Sigmoid colon (tissue), 7 donors: ENCODE results near the gene OR13C2. TPM values are rescaled to one million over a fixed set of nuclear protein-coding genes. Genes with fewer than 3 reads are reported as not detected.

Experiments
- DNase-seq: peaks from one replicate; pipeline ENCODE4 v3.0.0-alpha.2; 2019
- H3K27ac ChIP-seq, 4 donors: fragments of 200-600 bp; sonication (generic); one replicate each; pipeline ENCODE4 v1.5.1; 2016 to 2019; ENCODE audit warnings: mild to moderate bottlenecking in 1 of 4
- H3K27me3 ChIP-seq, 3 donors: fragments of 200-600 bp; sonication (generic); one replicate each; pipeline ENCODE4 v1.5.1; 2019; ENCODE audit warnings: mild to moderate bottlenecking in 1 of 3
- H3K36me3 ChIP-seq, 4 donors: fragments of 200-600 bp; sonication (generic); one replicate each; pipeline ENCODE4 v1.5.1; 2016 to 2019
- H3K4me1 ChIP-seq, 4 donors: fragments of 200-600 bp; sonication (generic); one replicate each; pipeline ENCODE4 v1.5.1; 2017 to 2019
- H3K4me3 ChIP-seq, 4 donors: fragments of 200-600 bp; sonication (generic); one replicate each; pipeline ENCODE4 v1.5.1; 2017 to 2019; ENCODE audit warnings: mild to moderate bottlenecking in 2 of 4, moderate library complexity in 1 of 4
- H3K9me3 ChIP-seq, 4 donors: fragments of 200-600 bp in 3 of 4; sonication (generic) in 3 of 4; one replicate each; pipeline versions ENCODE4 v1.5.1 to v1.6.1; 2013 to 2019
- CTCF ChIP-seq, 4 experiments: fragments of 450-650 bp in 3 of 4; fragments of 200-600 bp in 1 of 4; IDR thresholded peaks; one replicate each; pipeline ENCODE4 v1.5.1; 2016 to 2019; ENCODE audit warnings: antibody characterized with exemption in 4 of 4, mild to moderate bottlenecking in 3 of 4, moderate library complexity in 2 of 4
- EP300 ChIP-seq, 4 donors: sonication (generic); formaldehyde crosslinking; IDR thresholded peaks; one replicate each; pipeline ENCODE4 v1.6.1; 2017; ENCODE audit warnings: antibody characterized with exemption in 4 of 4
- POLR2A ChIP-seq, 2 donors: fragments of 450-650 bp; IDR thresholded peaks; one replicate each; pipeline ENCODE4 v1.6.1; 2016; ENCODE audit warnings: antibody characterized with exemption in 2 of 2, mild to moderate bottlenecking in 2 of 2, moderate library complexity in 2 of 2
- POLR2AphosphoS5 ChIP-seq, 4 donors: sonication (generic); formaldehyde crosslinking; IDR thresholded peaks; one replicate each; pipeline ENCODE4 v1.6.1; 2017; ENCODE audit warnings: antibody characterized with exemption in 4 of 4
- WGBS, 2 donors: extraction: QIAGEN DNeasy Blood & Tissue Kit; methylation state at CpG; one replicate each; pipeline ENCODE4 v1.1.7; 2013; 5-methylcytosine and 5-hydroxymethylcytosine counted together
- intact Hi-C: fragments of 100-400 bp; cut with DNase I; formaldehyde crosslinking; loops from one replicate; pipeline ENCODE4 v1.15.1; 2023
- polyA plus RNA-seq, 3 donors: library from polyadenylated mRNA; stranded (reverse); fragments of 200-250 nt; gene quantifications; one replicate each; pipeline ENCODE4 v1.2.3, GENCODE V29; 2013
- total RNA-seq, 4 donors: library from RNA; depleted of rRNA; stranded (reverse); fragments of >200 nt; gene quantifications; one replicate each; pipeline ENCODE4 v1.1.0, GENCODE V29; 2016
- donor health status: healthy with polysubstance abuse.
- donor health status: Bipolar disorder and iron deficiency.
- donor health status: healthy.

OR13C2 gene
- total and polyA plus RNA-seq, 7 donors: 0.49 TPM; not detected in 6

- WGBS, 2 donors: 0 to 88% methylated on average over 1 of the region's 1 CpG
- H3K9me3 ChIP-seq: no peaks in the 10 kb centered on the region
- TF ChIP-seq EP300 (IDR thresholded peaks at IDR 0.05) (no peak), POLR2A (IDR thresholded peaks at IDR 0.05) (no peak), POLR2AphosphoS5 (IDR thresholded peaks at IDR 0.05) (no peak), CTCF (IDR thresholded peaks at IDR 0.05) (no peak)
- intact Hi-C loops: no loop called here
- H3K27ac ChIP-seq: no peak overlapping the region
- no peak overlapping the region for H3K4me3 ChIP-seq
- DNase-seq: no peak
- H3K27me3 ChIP-seq: no peaks in the 10 kb centered on the region
- H3K4me1 ChIP-seq: no peaks in the 10 kb centered on the region
- no peaks in the 10 kb centered on the region for H3K36me3 ChIP-seq
These were observed 15.8 kb downstream of the OR13C2 start for GRCh38 chr9:104589626-104590025.

DNA sequence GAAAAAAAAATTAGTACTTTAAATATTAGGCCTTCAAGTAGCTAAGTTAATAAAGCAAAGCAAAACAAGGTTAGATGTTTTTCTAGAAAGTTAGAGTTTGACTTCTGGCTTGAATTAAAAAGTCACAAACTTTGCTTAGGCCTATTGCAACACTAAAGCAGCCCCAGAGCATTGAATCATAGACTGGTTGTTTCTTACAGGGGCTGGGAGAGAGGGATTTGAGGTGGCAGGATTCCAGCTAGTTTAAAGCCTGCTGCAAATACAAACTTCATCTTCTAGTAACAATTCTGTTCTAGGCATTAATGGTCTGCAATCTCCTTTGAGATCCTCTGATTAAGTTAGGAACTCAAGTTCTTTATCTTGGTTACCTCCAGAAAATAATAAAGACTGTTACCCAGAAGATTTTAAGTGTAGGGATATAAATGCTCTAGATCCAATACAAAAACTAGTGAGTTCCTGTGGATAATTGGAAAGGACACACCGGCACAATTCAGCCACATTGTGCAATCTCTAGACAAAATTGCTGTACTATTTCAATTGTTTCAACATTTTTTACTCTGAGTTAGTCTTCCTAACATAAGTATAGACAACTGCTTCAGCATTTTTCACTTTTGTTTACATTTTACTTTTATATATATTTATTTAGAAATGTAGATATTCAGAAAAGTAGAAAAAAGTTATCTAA is 18.8 kb downstream of the OR13C2 start:
- intact Hi-C loops: no loop called here
- Histone ChIP-seq H3K27ac (no peak overlapping the region), H3K9me3 (no peaks in the 10 kb centered on the region), H3K36me3 (no peaks in the 10 kb centered on the region), H3K4me3 (no peak overlapping the region), H3K27me3 (no peaks in the 10 kb centered on the region), H3K4me1 (no peaks in the 10 kb centered on the region)
- DNase-seq: no peak
- 0 to 83% methylated on average over 1 of the region's 1 CpG for WGBS, 2 donors
- TF ChIP-seq POLR2A (IDR thresholded peaks at IDR 0.05): no peak
- no peak for TF ChIP-seq EP300 (IDR thresholded peaks at IDR 0.05)
- TF ChIP-seq POLR2AphosphoS5 (IDR thresholded peaks at IDR 0.05): no peak
- TF ChIP-seq CTCF (IDR thresholded peaks at IDR 0.05): no peak

DNA sequence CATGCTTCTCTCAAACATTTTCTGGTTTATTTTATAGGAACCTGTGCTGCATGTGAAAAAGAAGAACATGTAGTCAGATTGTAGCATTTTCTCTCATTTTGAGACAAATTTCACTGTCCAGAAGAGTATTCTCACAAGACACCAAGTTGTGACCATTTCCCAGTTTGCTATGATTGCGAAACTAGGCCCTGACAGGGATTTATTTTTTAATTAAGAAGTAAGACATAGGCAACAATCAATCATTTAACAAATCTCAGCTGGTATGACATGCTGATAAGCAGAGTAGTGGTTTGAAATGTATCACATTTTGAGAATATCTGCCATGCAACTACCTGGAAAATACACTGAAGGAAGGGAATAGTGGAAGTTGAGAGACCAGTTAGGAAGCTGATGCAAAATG is 24.9 kb downstream of the OR13C2 start:
- no peak for DNase-seq
- WGBS, 2 donors: 86 to 89% methylated on average over 1 of the region's 1 CpG
- H3K27me3 ChIP-seq: no peaks in the 10 kb centered on the region
- TF ChIP-seq EP300 (IDR thresholded peaks at IDR 0.05): no peak
- no peak for TF ChIP-seq POLR2A (IDR thresholded peaks at IDR 0.05)
- TF ChIP-seq POLR2AphosphoS5 (IDR thresholded peaks at IDR 0.05): no peak
- no peak for TF ChIP-seq CTCF (IDR thresholded peaks at IDR 0.05)
- H3K4me3 ChIP-seq: no peak overlapping the region
- intact Hi-C loops: no loop called here
- H3K27ac ChIP-seq: no peak overlapping the region
- no peaks in the 10 kb centered on the region for H3K4me1 ChIP-seq
- H3K9me3 ChIP-seq: no peaks in the 10 kb centered on the region
- no peaks in the 10 kb centered on the region for H3K36me3 ChIP-seq

DNA sequence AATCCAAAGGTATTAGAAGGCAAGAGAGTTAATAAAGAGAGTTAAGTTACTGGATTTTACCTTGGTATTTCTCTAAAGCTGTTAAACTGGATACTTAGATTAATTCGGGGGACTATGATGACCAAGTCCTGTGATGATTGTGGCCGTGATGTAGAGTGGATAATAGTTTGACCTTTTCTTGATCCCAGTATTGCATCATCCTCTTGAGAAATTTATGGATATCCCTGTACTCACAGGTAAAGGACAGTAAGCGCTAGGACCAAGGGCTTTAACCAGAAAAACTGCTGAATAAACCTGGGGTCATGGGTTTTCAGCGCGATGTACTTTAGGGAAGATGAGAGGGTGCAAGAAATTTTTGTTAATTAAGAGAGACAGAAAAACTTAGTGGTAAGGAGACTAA is 28.2 kb downstream of the OR13C2 start:
- DNase-seq: no peak
- Histone ChIP-seq H3K27me3 (no peaks in the 10 kb centered on the region), H3K4me3 (no peak overlapping the region), H3K4me1 (no peaks in the 10 kb centered on the region), H3K27ac (no peak overlapping the region), H3K9me3 (no peaks in the 10 kb centered on the region), H3K36me3 (no peaks in the 10 kb centered on the region)
- TF ChIP-seq POLR2A (IDR thresholded peaks at IDR 0.05): no peak
- no peak for TF ChIP-seq EP300 (IDR thresholded peaks at IDR 0.05)
- no peak for TF ChIP-seq CTCF (IDR thresholded peaks at IDR 0.05)
- no peak for TF ChIP-seq POLR2AphosphoS5 (IDR thresholded peaks at IDR 0.05)
- intact Hi-C loops: no loop called here
- WGBS, 2 donors: 85 to 87% methylated on average over 5 of the region's 5 CpGs

DNA sequence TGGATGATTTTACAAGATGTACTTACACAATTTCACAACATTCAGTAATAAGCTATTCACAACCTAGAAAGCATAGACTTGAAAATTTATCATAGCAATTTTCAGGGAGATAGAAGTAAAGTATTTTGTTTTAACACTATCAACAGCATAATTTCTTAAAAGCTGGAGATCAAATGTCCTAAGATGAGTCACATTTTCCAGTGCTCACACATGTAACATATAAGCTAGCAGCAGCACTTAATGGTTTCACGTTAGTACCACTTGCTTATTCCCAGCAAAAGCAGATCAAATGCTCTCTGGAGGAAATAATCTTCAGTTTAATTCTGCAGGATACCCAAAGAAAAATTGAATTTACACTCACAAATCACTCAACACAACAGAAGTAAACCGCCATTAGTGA is 30.0 kb downstream of the OR13C2 start:
- no peak overlapping the region for H3K27ac ChIP-seq
- WGBS, 2 donors: 73 to 82% methylated on average over 2 of the region's 2 CpGs
- no peaks in the 10 kb centered on the region for H3K36me3 ChIP-seq
- H3K27me3 ChIP-seq: no peaks in the 10 kb centered on the region
- intact Hi-C loops: no loop called here
- DNase-seq: no peak
- H3K4me3 ChIP-seq: no peak overlapping the region
- H3K9me3 ChIP-seq: no peaks in the 10 kb centered on the region
- H3K4me1 ChIP-seq: no peaks in the 10 kb centered on the region
- no peak for TF ChIP-seq POLR2A (IDR thresholded peaks at IDR 0.05)
- TF ChIP-seq POLR2AphosphoS5 (IDR thresholded peaks at IDR 0.05): no peak
- no peak for TF ChIP-seq EP300 (IDR thresholded peaks at IDR 0.05)
- no peak for TF ChIP-seq CTCF (IDR thresholded peaks at IDR 0.05)
